Endodermal cell (in vitro differentiated cells): ENCODE measurements around the gene AKAP7. TPM values are rescaled to one million over a fixed set of nuclear protein-coding genes. Genes with fewer than 3 reads are reported as not detected.

Experiments
- DNase-seq: peaks from one replicate; pipeline ENCODE4 v3.0.0-alpha.2; 2017
- H3K27ac ChIP-seq: 2 replicates; pipeline ENCODE4 v1.5.1; 2013; ENCODE audit warnings: mild to moderate bottlenecking, low read depth, low read length, moderate library complexity
- H3K27me3 ChIP-seq: 2 replicates; pipeline ENCODE4 v1.6.1; 2013; ENCODE audit warnings: mild to moderate bottlenecking, low read length, moderate library complexity; ENCODE audit not compliant: insufficient read depth, control insufficient read depth, poor library complexity, severe bottlenecking
- H3K36me3 ChIP-seq: 2 replicates; pipeline ENCODE4 v1.7.0; 2013; ENCODE audit warnings: mild to moderate bottlenecking, low read length, moderate library complexity; ENCODE audit not compliant: control insufficient read depth, insufficient read depth
- H3K4me1 ChIP-seq: one replicate; pipeline ENCODE4 v1.7.0; 2013; ENCODE audit warnings: low read length; ENCODE audit not compliant: control insufficient read depth, insufficient read depth
- H3K4me3 ChIP-seq: 2 replicates; pipeline ENCODE4 v1.5.1; 2013; ENCODE audit warnings: mild to moderate bottlenecking, low read length, moderate library complexity
- H3K9ac ChIP-seq: 2 replicates; pipeline ENCODE4 v1.6.1; 2013; ENCODE audit warnings: mild to moderate bottlenecking, low read length, moderate library complexity; ENCODE audit not compliant: poor library complexity, severe bottlenecking; ENCODE audit errors: extremely low read depth
- H3K9me3 ChIP-seq: 2 replicates; pipeline ENCODE4 v1.6.1; 2013; ENCODE audit warnings: mild to moderate bottlenecking, low read length, moderate library complexity; ENCODE audit not compliant: control insufficient read depth
- H3K27ac Mint-ChIP-seq: 2 replicates; pipeline ENCODE4 v1.8.0; 2020; ENCODE audit warnings: mixed read lengths
- H3K27me3 Mint-ChIP-seq: 2 replicates; pipeline ENCODE4 v1.8.0; 2021; ENCODE audit warnings: mild to moderate bottlenecking, mixed read lengths; ENCODE audit not compliant: insufficient read depth
- H3K36me3 Mint-ChIP-seq: 2 replicates; pipeline ENCODE4 v1.8.0; 2020; ENCODE audit warnings: low read depth, mixed read lengths
- H3K4me1 Mint-ChIP-seq: 2 replicates; pipeline ENCODE4 v1.8.0; 2020; ENCODE audit warnings: mixed read lengths
- H3K4me3 Mint-ChIP-seq: 2 replicates; pipeline ENCODE4 v1.8.0; 2020; ENCODE audit warnings: mild to moderate bottlenecking, moderate library complexity, mixed read lengths
- H3K9me3 Mint-ChIP-seq: 2 replicates; pipeline ENCODE4 v1.8.0; 2020; ENCODE audit warnings: mild to moderate bottlenecking, mixed read lengths
- WGBS, 2 experiments: methylation state at CpG; one replicate each; pipeline versions ENCODE4 v1.1.5 to v1.1.7; 2013; ENCODE audit warnings: missing lambda C conversion rate in 2 of 2, mixed read lengths in 1 of 2; ENCODE audit not compliant: insufficient coverage in 1 of 2, insufficient read length in 1 of 2; 5-methylcytosine and 5-hydroxymethylcytosine counted together
- total RNA-seq, 2 donors: library from RNA; stranded (reverse); fragmentation: NEBNext Ultra II Directional in 1 of 2; extraction: Animal tissue kit (Norgen Biotek cat#: 25700) in 1 of 2; gene quantifications; 2 replicates in 1 of 2; 3 replicates in 1 of 2; pipeline ENCODE4 v1.2.1, GENCODE V29; 2021
- TF ChIP-seq, protein P1 (sequence below): fragments of 200-600 bp; sonication (generic); conservative IDR thresholded peaks from 2 replicates; pipeline ENCODE4 v1.5.0; 2021; ENCODE audit warnings: antibody characterized with exemption, mild to moderate bottlenecking

Gene AKAP7
- total RNA-seq, 2 donors from 2014 or later, result 6.2 to 6.7 TPM

DNA sequence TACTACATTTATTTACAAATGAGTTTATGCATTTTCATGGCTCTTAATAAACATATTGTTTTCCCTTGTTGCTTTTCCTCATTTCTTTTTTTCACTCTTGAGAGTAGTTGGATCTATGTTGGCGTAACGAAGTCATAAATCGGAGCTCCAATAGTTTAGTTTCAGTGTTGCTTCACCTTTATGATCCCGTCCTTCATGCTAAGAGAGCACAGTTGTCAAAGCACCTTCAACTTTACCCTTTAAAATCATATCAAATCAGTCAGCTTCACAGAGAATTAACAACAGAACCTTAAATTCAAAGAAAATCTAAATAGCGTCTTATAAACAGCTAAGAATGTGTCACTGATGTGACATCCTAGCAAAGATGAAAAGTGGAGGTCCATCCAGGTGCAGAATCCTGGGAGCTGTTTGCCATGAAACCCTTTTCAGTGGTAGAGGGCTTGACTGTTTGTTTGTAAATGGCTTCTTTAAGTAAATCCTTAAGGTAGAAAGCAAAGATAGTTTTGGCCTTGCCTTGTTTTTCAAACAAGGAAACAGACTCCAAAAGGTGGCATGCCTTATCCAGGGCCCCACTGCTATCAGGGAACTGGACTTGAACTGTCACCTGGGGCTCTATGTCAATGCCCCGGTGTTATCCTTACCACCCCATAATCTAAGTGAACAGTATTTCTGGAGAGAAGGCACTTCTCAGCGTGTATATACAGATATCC is 148.4 kb downstream of the AKAP7 start:
- Histone ChIP-seq H3K36me3 (no peaks in the 10 kb centered on the region), H3K4me1 (peaks cover 4% of the 10 kb centered on the region), H3K9ac (no peak overlapping the region), H3K27ac (no peak overlapping the region), H3K27me3 (no peaks in the 10 kb centered on the region), H3K4me3 (no peak overlapping the region), H3K9me3 (no peaks in the 10 kb centered on the region)
- no peak overlapping the region for H3K4me3 Mint-ChIP-seq
- peaks cover 28% of the 10 kb centered on the region for H3K4me1 Mint-ChIP-seq
- no peaks in the 10 kb centered on the region for H3K9me3 Mint-ChIP-seq
- TF ChIP-seq, protein P1, sequence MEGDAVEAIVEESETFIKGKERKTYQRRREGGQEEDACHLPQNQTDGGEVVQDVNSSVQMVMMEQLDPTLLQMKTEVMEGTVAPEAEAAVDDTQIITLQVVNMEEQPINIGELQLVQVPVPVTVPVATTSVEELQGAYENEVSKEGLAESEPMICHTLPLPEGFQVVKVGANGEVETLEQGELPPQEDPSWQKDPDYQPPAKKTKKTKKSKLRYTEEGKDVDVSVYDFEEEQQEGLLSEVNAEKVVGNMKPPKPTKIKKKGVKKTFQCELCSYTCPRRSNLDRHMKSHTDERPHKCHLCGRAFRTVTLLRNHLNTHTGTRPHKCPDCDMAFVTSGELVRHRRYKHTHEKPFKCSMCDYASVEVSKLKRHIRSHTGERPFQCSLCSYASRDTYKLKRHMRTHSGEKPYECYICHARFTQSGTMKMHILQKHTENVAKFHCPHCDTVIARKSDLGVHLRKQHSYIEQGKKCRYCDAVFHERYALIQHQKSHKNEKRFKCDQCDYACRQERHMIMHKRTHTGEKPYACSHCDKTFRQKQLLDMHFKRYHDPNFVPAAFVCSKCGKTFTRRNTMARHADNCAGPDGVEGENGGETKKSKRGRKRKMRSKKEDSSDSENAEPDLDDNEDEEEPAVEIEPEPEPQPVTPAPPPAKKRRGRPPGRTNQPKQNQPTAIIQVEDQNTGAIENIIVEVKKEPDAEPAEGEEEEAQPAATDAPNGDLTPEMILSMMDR, result no peak
- H3K27me3 Mint-ChIP-seq, result no peaks in the 10 kb centered on the region
- no peak for DNase-seq
- no peaks in the 10 kb centered on the region for H3K36me3 Mint-ChIP-seq
- 93 to 100% methylated on average over 5 to 7 of the region's 7 CpGs for WGBS, 2 experiments
- no peak overlapping the region for H3K27ac Mint-ChIP-seq

- Histone ChIP-seq H3K9me3 (no peaks in the 10 kb centered on the region), H3K4me1 (peaks cover 4% of the 10 kb centered on the region), H3K9ac (no peak overlapping the region), H3K36me3 (no peaks in the 10 kb centered on the region), H3K27ac (no peak overlapping the region), H3K4me3 (no peak overlapping the region), H3K27me3 (no peaks in the 10 kb centered on the region)
- H3K36me3 Mint-ChIP-seq, result no peaks in the 10 kb centered on the region
- H3K27me3 Mint-ChIP-seq, result no peaks in the 10 kb centered on the region
- H3K27ac Mint-ChIP-seq, result no peak overlapping the region
- peaks cover 28% of the 10 kb centered on the region for H3K4me1 Mint-ChIP-seq
- no peaks in the 10 kb centered on the region for H3K9me3 Mint-ChIP-seq
- WGBS, 2 experiments, result 100% methylated on average over 1 of the region's 1 CpG; no CpG with 5 or more reads in 1 of the 2 experiments
- DNase-seq, result no peak
- no peak overlapping the region for H3K4me3 Mint-ChIP-seq
- TF ChIP-seq, protein P1, result no peak
Observed at GRCh38 chr6:131285548-131285947, 150.3 kb downstream of the AKAP7 start.

GRCh38 chr6:131286469-131287040 is 151.3 kb downstream of the AKAP7 start:
- TF ChIP-seq, protein P1, result no peak
- no peak overlapping the region for H3K4me3 ChIP-seq
- Mint-ChIP-seq H3K9me3 (no peaks in the 10 kb centered on the region), H3K4me1 (peaks cover 21% of the 10 kb centered on the region), H3K27ac (no peak overlapping the region), H3K27me3 (no peaks in the 10 kb centered on the region), H3K4me3 (no peak overlapping the region), H3K36me3 (no peaks in the 10 kb centered on the region)
- H3K36me3 ChIP-seq, result no peaks in the 10 kb centered on the region
- H3K27ac ChIP-seq, result no peak overlapping the region
- no peaks in the 10 kb centered on the region for H3K27me3 ChIP-seq
- H3K9me3 ChIP-seq, result no peaks in the 10 kb centered on the region
- H3K4me1 ChIP-seq, result peaks cover 4% of the 10 kb centered on the region
- DNase-seq, result no peak
- 96 to 100% methylated on average over 2 of the region's 2 CpGs for WGBS, 2 experiments
- H3K9ac ChIP-seq, result no peak overlapping the region
